ENCODE measurements around the gene NFIB. TPM values are rescaled to one million over a fixed set of nuclear protein-coding genes. Genes with fewer than 3 reads are reported as not detected.

The NFIB gene
- total RNA-seq, 4 donors from 2014 or later: 40.2 to 150 (median 83.7) TPM

DNA sequence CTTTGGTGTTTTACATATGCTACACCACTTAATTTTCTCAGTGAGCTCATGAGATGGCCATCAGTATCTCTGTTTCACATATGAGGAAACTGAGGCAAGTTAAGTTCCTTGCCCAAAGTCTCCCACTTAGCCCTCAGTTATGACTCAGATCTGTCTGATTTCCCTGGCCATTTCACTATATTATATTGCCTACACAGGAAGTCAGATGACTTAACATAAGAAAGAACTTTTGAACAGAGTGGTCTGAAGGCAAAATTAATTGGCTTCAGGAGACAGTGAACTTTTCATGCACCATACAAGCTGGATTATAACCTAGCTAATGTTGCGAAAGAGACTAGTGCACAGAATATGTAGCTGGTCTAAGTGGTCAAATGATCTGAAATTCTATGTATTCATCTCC, 221.6 kb downstream of the NFIB start:
- no peak overlapping the region for H3K27ac ChIP-seq
- in situ Hi-C loops (cut with MboI; ENCODE audit: low pct_ligation_motif_present in 1 of 4, low pct_unique_long_range_greater_than_20kb in 1 of 4, low sequenced_read_pairs in 3 of 4) (loop anchor here in 1 of 4 donors (25.0 kb wide), 1 partner anchor 655 kb away; no protein-coding TSS in a partner anchor), intact Hi-C loops (cut with DNase I; ENCODE audit: low total_unique reads) (loop anchor here (10.0 kb wide), 2 partner anchors 102 to 222 kb away; partner anchors contain the start of gene NFIB)
- peaks cover 0 to 9% (median 0%) of the 10 kb centered on the region in 4 donors for H3K4me1 ChIP-seq
- no peaks in the 10 kb centered on the region for H3K36me3 ChIP-seq
- no peaks in the 10 kb centered on the region for H3K27me3 ChIP-seq
- TF ChIP-seq EP300 (IDR thresholded peaks at IDR 0.05; ENCODE audit: low read depth) (no peak), POLR2AphosphoS5 (IDR thresholded peaks at IDR 0.05) (no peak), POLR2A (IDR thresholded peaks at IDR 0.05) (no peak)
- TF ChIP-seq, protein P1, sequence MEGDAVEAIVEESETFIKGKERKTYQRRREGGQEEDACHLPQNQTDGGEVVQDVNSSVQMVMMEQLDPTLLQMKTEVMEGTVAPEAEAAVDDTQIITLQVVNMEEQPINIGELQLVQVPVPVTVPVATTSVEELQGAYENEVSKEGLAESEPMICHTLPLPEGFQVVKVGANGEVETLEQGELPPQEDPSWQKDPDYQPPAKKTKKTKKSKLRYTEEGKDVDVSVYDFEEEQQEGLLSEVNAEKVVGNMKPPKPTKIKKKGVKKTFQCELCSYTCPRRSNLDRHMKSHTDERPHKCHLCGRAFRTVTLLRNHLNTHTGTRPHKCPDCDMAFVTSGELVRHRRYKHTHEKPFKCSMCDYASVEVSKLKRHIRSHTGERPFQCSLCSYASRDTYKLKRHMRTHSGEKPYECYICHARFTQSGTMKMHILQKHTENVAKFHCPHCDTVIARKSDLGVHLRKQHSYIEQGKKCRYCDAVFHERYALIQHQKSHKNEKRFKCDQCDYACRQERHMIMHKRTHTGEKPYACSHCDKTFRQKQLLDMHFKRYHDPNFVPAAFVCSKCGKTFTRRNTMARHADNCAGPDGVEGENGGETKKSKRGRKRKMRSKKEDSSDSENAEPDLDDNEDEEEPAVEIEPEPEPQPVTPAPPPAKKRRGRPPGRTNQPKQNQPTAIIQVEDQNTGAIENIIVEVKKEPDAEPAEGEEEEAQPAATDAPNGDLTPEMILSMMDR (IDR thresholded peaks at IDR 0.05): no peak
- WGBS, 2 donors (ENCODE audit: low coverage in 1 of 2): 93 to 100% methylated on average over 1 of the region's 1 CpG
- DNase-seq: no peak
- H3K4me3 ChIP-seq: no peak overlapping the region
- H3K9me3 ChIP-seq: no peaks in the 10 kb centered on the region

- TF ChIP-seq POLR2AphosphoS5 (IDR thresholded peaks at IDR 0.05): no peak
- no peak for TF ChIP-seq EP300 (IDR thresholded peaks at IDR 0.05; ENCODE audit: low read depth)
- no peak for TF ChIP-seq POLR2A (IDR thresholded peaks at IDR 0.05)
- TF ChIP-seq, protein P1 (IDR thresholded peaks at IDR 0.05): no peak
- 76 to 78% methylated on average over 4 of the region's 4 CpGs for WGBS, 2 donors (ENCODE audit: low coverage in 1 of 2)
- H3K9me3 ChIP-seq: no peaks in the 10 kb centered on the region
- H3K4me3 ChIP-seq: no peak overlapping the region
- H3K27me3 ChIP-seq: no peaks in the 10 kb centered on the region
- no peaks in the 10 kb centered on the region for H3K4me1 ChIP-seq
- no peaks in the 10 kb centered on the region for H3K36me3 ChIP-seq
- in situ Hi-C loops (cut with MboI; ENCODE audit: low pct_ligation_motif_present in 1 of 4, low pct_unique_long_range_greater_than_20kb in 1 of 4, low sequenced_read_pairs in 3 of 4): loop anchor here in 1 of 4 donors (25.0 kb wide), 1 partner anchor 652 kb away; no protein-coding TSS in a partner anchor
- no peak overlapping the region for H3K27ac ChIP-seq
- intact Hi-C loops (cut with DNase I; ENCODE audit: low total_unique reads): no loop called here
- no peak for DNase-seq
Measured at GRCh38 chr9:14089051-14089803, 224.7 kb downstream of the NFIB start.

DNA sequence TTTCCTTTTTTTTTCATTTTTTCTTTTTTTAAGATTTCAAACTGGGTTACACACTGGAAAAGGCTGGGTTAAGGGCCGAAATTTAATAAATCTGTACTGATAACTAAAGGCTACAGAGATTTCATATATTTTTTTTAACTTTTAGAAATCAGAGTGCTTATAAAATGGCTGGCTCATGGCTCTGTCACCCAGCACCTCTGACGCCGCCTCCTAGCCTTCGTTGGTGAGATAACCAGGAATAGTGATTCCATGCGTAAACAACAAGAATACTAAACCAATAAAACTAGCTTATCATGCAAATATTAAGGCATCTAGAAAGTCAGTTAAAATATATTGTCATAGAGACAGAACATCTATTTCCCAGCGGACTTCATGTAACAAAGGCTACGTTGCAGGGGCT, 226.4 kb downstream of the NFIB start:
- TF ChIP-seq, protein P1 (IDR thresholded peaks at IDR 0.05): no peak

GRCh38 chr9:14086495-14086894, 227.4 kb downstream of the NFIB start:
- Histone ChIP-seq H3K4me1 (no peaks in the 10 kb centered on the region), H3K27ac (no peak overlapping the region), H3K27me3 (no peaks in the 10 kb centered on the region), H3K36me3 (no peaks in the 10 kb centered on the region), H3K9me3 (no peaks in the 10 kb centered on the region), H3K4me3 (no peak overlapping the region)
- DNase-seq: no peak
- TF ChIP-seq, protein P1 (IDR thresholded peaks at IDR 0.05): no peak
- TF ChIP-seq EP300 (IDR thresholded peaks at IDR 0.05; ENCODE audit: low read depth): no peak
- no peak for TF ChIP-seq POLR2AphosphoS5 (IDR thresholded peaks at IDR 0.05)
- TF ChIP-seq POLR2A (IDR thresholded peaks at IDR 0.05): no peak
- in situ Hi-C loops (cut with MboI; ENCODE audit: low pct_ligation_motif_present in 1 of 4, low pct_unique_long_range_greater_than_20kb in 1 of 4, low sequenced_read_pairs in 3 of 4) (loop anchor here in 1 of 4 donors (25.0 kb wide), 1 partner anchor 649 kb away; no protein-coding TSS in a partner anchor), intact Hi-C loops (cut with DNase I; ENCODE audit: low total_unique reads) (no loop called here)
- WGBS, 2 donors (ENCODE audit: low coverage in 1 of 2): 86 to 89% methylated on average over 5 of the region's 5 CpGs

More for the DNA sequence above, 226.4 kb downstream of the NFIB start:
- no peak overlapping the region for H3K4me3 ChIP-seq
- H3K27ac ChIP-seq: no peak overlapping the region
- in situ Hi-C loops (cut with MboI; ENCODE audit: low pct_ligation_motif_present in 1 of 4, low pct_unique_long_range_greater_than_20kb in 1 of 4, low sequenced_read_pairs in 3 of 4): loop anchor here in 1 of 4 donors (25.0 kb wide), 1 partner anchor 650 kb away; no protein-coding TSS in a partner anchor
- H3K36me3 ChIP-seq: no peaks in the 10 kb centered on the region
- DNase-seq: no peak
- intact Hi-C loops (cut with DNase I; ENCODE audit: low total_unique reads): no loop called here
- no peaks in the 10 kb centered on the region for H3K27me3 ChIP-seq
- H3K4me1 ChIP-seq: no peaks in the 10 kb centered on the region
- no peaks in the 10 kb centered on the region for H3K9me3 ChIP-seq
- WGBS, 2 donors (ENCODE audit: low coverage in 1 of 2): 91 to 100% methylated on average over 2 to 7 of the region's 7 CpGs
